Measurements from ENCODE around the gene SRD5A3.

DNA sequence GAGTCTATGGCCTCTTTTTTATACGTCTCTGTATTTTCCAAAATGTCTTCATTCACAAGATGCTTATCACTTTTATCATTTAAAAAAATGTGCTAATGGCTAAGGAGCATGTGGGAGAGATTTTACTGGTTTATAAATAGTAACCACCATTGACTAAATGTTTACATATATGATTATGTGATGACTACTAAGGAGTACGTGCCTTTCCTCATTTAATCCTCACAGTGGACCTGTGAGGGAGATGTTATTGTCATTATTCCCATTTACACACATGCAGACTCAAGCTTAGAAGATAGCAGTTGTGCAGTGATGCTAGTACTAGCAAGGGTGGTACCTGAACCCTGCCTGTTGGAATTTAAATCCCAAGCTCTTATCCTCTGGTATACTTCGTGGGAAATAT, 2.4 kb downstream of the SRD5A3 start:
- TF ChIP-seq POLR2A (IDR thresholded peaks at IDR 0.05) (no peak), CTCF (IDR thresholded peaks at IDR 0.05) (no peak)

Measured in body of pancreas (tissue), 4 donors.